ENCODE measurements around the gene EPPIN. TPM values are rescaled to one million over a fixed set of nuclear protein-coding genes. Genes with fewer than 3 reads are reported as not detected.
"Not testable (repeated sequence)": the region's sequence is repeated elsewhere in the genome, so short reads cannot be mapped to it uniquely, and the experiment has no call there.

Gene EPPIN
- not detected in 2 replicates for total RNA-seq

DNA sequence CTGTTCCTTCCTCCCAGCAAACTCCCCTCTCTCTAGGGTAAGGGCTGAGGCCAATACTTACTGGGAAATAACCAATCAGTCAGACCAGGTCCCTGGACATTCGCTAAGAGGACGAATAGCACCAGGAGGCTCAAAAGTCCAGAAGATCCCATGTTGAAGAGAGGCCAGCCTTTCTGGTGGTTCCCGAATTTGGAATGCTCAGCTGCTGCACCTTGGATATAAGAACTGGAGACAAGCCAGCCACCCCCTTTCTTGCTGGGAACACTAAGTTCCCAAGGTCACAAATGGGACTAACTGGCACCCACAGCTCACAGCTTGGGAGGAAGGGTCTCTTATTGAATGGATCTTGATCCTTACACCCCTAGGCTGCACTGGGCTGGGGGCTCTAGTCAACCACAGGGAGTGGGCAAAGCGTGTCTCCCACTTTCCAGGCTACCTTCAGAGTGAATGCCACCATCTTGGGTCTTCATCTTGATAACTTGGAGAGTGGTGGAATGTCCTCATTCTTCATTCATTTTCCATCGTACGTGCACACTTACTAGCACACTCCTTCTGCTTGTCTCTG lies at the start of gene EPPIN:
Gene EPPIN, minus strand, starts transcription at position 196 of the 565 bp plus-strand sequence. Its CDS starts 44 bp downstream, at position 152.
- DNase-seq (ENCODE audit: low read depth) = no peak

DNA sequence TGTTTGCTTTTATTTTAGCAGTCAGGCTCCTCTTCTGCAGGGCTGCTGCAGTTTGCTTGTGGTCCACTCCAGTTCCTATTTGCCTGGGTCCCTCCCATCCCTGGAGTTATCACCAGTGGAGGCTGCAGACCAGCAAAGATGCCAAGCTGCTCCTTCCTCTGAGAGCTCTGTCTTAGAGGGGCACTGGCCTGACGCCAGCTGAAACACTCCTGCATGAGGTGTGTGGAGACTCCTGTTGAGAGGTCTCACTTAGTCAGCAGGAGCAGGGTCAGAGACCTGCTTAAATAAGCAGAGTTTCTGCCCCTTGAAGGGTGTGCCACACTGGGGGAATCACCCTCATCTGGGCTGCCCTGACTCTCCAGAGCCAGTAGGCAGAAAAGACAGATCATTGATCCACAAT lies 48.0 kb upstream of the EPPIN start:
- DNase-seq (ENCODE audit: low read depth) = no peak

- DNase-seq (ENCODE audit: low read depth) = no peak
Measured at GRCh38 chr20:45593498-45593897, 46.3 kb upstream of the EPPIN start.

GRCh38 chr20:45592574-45593189 lies 45.5 kb upstream of the EPPIN start:
- peak; percentile 34 for DNase-seq (ENCODE audit: low read depth)

GRCh38 chr20:45589725-45590124 lies 42.5 kb upstream of the EPPIN start:
- DNase-seq (ENCODE audit: low read depth) = peak; percentile 70

GRCh38 chr20:45588800-45589199 lies 41.6 kb upstream of the EPPIN start:
- DNase-seq (ENCODE audit: low read depth) = no peak

GRCh38 chr20:45585986-45586385 lies 38.8 kb upstream of the EPPIN start:
- not testable (repeated sequence) for DNase-seq (ENCODE audit: low read depth)

DNA sequence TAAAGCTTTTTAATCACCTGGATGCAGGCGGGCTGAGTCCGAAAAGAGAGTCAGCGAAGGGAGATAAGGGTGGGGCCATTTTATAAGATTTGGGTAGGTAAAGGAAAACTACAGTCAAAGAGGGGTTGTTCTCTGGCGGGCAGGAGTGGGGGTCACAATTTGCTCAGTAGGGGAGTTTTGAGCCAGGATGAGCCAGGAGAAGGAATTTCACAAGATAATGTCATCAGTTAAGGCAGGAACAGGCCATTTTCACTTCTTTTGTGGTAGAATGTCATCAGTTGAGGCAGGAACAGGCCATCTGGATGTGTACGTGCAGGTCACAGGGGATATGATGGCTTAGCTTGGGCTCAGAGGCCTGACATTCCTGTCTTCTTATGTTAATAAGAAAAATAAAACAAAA lies 37.1 kb upstream of the EPPIN start:
- not testable (repeated sequence) for DNase-seq (ENCODE audit: low read depth)

DNA sequence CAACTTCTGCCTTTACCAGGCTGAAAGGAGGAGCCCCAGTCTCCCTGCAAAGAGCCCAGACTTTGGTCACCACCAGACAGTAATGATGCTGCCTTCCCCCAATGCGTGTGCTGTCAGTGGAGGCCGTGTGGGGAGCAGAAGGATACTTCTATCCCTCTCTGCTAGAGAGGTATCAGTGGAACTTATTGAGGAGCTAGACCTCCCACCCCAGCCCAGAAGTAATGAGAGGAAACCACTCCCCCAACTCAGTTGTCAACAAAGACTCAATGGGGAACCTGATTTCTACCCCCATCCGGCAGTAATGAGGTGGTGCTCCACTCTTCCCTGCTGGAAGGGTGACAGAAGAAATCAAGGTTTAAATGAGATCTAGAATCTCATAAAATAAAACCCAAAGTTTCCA lies 36.3 kb upstream of the EPPIN start:
- DNase-seq (ENCODE audit: low read depth) = no peak

- DNase-seq (ENCODE audit: low read depth) = no peak
Measured at GRCh38 chr20:45581702-45582101, 34.5 kb upstream of the EPPIN start.

DNA sequence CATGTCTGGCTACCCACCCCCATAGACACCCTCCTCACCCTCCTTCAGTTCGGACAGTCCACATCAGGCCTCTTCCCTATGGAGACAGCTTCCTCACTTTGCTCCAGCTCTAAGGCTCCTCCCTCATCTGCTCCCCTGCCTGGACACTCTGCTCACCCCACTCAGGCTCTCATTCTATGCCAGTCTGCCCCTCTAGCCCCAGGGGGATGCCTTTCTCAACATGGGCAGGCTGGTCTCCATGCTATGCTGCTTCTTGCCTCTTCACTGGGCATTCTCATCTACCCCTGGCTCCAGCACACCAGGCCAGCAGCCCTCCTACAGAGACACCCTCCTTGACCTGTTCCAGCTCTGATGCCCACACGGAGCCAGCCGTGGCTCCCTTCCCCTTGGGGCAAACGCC lies 32.0 kb upstream of the EPPIN start, which contains the start of gene WFDC8:
Gene WFDC8, minus strand, starts transcription at position 101 of the 400 bp plus-strand sequence. Its CDS starts 37 bp downstream, at position 64.
- DNase-seq (ENCODE audit: low read depth) = no peak

GRCh38 chr20:45578231-45578630 lies 31.0 kb upstream of the EPPIN start:
- DNase-seq (ENCODE audit: low read depth) = no peak

DNA sequence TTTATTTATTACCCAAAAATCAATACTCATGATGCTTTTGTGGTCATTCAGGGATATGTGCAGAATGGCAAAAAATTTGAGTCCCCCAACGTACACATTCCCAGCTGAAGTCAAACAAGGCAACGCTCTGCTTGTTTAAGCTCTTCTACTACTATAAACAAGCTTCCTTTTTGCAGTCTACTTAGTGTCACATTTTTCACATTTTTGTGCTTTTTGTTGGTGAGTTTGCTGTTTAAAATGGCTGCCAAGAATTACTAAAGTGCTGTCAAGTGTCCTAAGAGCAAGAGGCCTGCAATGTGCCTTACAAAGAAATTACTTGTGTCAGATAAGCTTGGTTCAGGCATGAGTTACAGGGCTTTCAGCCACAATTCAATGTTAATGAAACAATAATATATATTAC lies 29.8 kb upstream of the EPPIN start:
- DNase-seq (ENCODE audit: low read depth) = peak; percentile 4

DNA sequence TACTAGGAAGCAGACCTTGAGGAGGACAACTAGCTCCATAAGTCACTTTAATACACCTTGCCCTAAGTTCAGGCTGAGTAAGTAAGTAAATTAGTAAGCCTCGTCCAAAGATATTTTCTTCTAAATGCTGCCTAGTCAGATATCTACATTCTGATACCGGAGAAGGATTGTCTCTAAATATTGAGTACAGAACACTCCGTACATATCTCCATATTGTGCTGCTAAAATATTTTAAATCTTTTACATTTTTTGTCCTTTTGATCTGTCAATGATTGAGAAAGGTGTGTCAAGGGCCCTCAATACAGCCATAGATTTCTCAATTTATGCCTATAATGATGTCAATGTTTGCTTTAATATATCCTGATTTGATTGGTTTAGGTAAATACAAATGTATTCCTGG lies 28.7 kb upstream of the EPPIN start:
- DNase-seq (ENCODE audit: low read depth) = no peak

DNA sequence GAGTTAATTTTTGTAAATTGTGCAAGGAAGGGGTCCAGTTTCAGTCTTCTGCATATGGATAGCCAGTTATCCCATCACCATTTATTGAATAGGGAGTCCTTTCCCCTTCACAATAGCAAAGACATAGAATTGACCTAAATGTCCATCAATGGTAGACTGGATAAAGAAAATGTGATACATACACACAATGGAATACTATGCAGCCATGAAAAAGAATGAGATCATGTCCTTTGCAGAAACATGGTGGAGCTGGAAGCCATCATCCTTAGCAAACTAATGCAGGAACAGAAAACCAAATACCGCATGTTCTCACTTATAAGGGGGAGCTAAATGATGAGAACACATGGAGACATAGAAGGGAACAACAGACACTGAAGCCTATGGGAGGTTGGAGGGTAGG lies 22.4 kb upstream of the EPPIN start:
- DNase-seq (ENCODE audit: low read depth) = not testable (repeated sequence)

DNA sequence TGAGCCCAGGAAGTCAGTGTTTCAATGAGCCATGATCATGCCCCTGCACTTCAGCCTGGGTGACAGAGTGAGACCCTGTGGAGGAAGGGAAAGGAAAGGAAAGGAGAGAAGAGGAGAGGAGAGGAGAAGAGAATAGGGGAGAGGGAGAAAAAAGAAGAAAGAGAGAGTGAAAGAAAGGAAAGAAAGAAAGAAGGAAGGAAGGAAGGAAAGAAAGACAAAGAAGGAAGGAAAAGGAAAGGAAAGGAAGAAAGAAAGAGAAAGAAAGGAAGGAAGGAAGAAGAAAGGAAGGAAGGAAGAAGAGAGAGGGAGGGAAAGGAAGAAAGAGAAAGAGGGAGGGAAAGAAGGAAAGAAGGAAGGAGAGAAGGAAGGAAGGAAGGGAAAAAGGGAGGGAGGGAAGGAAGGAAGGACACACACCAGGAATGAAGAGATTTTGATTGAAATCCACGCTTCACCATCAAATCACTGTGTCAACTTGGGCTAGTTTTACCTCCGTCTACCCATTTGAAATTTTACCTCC lies 17.6 kb upstream of the EPPIN start:
- no peak for DNase-seq (ENCODE audit: low read depth)

DNA sequence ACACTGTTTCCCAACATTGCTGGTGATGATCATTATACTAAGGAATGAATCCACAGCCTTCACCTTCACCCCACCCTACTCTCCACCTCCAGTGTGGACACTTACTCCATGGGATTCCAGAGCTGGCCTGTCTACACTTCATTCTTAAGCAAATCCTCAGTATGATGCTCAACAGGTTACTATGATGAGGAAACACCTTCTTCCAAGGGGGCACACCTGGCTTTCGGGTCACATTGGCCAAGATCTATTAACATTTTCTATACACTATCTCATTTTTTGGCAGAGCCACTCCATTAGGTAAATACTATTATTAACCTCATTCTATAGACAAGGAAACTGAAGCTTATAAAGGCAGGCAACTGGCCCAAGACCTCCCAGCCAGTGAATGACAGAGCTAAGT lies 8.0 kb upstream of the EPPIN start:
- no peak for DNase-seq (ENCODE audit: low read depth)

- DNase-seq (ENCODE audit: low read depth) = no peak
Measured at GRCh38 chr20:45552456-45552855, 5.3 kb upstream of the EPPIN start.

- DNase-seq (ENCODE audit: low read depth) = no peak
Measured at GRCh38 chr20:45550765-45551164, 3.6 kb upstream of the EPPIN start.

DNA sequence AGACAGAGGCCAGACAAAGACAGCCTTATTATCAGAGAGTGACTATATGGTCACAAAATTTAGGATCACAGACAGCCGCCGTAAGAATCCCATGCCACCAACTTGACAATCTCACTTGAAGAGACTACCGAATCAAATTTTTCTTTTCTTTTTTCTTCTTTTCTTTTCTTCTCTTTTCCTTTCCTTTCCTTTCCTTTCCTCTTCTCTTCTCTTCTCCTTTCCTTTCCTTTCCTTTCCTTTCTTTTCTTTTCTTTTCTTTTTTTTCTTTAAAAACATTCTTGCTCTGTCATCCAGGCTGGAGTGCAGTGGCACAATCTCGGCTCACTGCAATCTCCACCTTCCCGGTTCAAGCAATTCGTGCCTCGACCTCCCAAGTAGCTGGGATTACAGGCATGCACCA lies 1.2 kb upstream of the EPPIN start:
- no peak for DNase-seq (ENCODE audit: low read depth)

- peak; percentile 30 for DNase-seq (ENCODE audit: low read depth)
Measured at GRCh38 chr20:45545754-45546453, 1.3 kb downstream of the EPPIN start.

GRCh38 chr20:45545351-45545750 lies 1.9 kb downstream of the EPPIN start:
- DNase-seq (ENCODE audit: low read depth) = no peak

DNA sequence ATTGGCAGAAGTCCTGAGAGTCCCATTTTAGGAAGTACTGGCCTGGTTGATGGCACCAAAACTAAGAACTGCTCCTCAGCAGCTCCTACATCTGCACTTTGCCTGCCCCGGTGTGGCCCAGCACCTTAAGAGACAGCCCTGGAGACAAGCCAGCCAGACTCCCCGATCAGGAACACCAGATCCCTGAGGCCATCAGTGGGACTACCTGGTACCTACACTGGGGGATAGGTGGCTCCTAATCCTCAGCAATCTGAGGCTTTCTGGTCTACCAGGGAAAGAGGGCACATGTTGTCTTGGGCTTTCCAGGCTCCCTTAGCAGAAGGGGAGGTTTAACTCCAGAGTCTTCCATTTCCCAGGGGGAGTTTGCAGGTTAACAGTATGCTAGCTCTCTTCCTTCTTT lies 7.8 kb downstream of the EPPIN start, which contains the start of gene WFDC6:
Gene WFDC6, minus strand, starts transcription at position 101 of the 400 bp plus-strand sequence. Its CDS starts 75 bp downstream, at position 26.
- DNase-seq (ENCODE audit: low read depth) = no peak
